ENCODE measurements around the gene ZNF821. TPM values are rescaled to one million over a fixed set of nuclear protein-coding genes. Genes with fewer than 3 reads are reported as not detected.
"Not testable (repeated sequence)": the region's sequence is repeated elsewhere in the genome, so short reads cannot be mapped to it uniquely, and the experiment has no call there.

Gene ZNF821
- total RNA-seq, 4 donors from 2014 or later: 2.5 to 8.2 (median 4.0) TPM

- Histone ChIP-seq H3K4me3 (no peak overlapping the region), H3K4me1 (peaks cover 0 to 73% (median 21%) of the 10 kb centered on the region in 3 donors), H3K27me3 (no peaks in the 10 kb centered on the region), H3K27ac (no peak overlapping the region), H3K36me3 (peaks cover 3 to 47% (median 20%) of the 10 kb centered on the region in 3 donors), H3K9me3 (peaks cover 0 to 11% (median 0%) of the 10 kb centered on the region in 3 donors)
- no peak for TF ChIP-seq POLR2A (IDR thresholded peaks at IDR 0.05)
- TF ChIP-seq CTCF (IDR thresholded peaks at IDR 0.05): no peak
- WGBS, 2 donors: 57 to 70% methylated on average over 2 of the region's 2 CpGs
- DNase-seq: no peak
- intact Hi-C loops (cut with DNase I): no loop called here
Measured at GRCh38 chr16:71914802-71915201, 30.8 kb upstream of the ZNF821 start.

GRCh38 chr16:71912534-71913275, 28.7 kb upstream of the ZNF821 start:
- Histone ChIP-seq H3K4me1 (peaks cover 0 to 77% (median 34%) of the 10 kb centered on the region in 3 donors), H3K36me3 (peaks cover 0 to 32% (median 13%) of the 10 kb centered on the region in 3 donors), H3K27ac (no peak overlapping the region), H3K4me3 (no peak overlapping the region), H3K27me3 (no peaks in the 10 kb centered on the region), H3K9me3 (no peaks in the 10 kb centered on the region)
- intact Hi-C loops (cut with DNase I): no loop called here
- DNase-seq: no peak
- WGBS, 2 donors: 76 to 80% methylated on average over 6 of the region's 6 CpGs
- TF ChIP-seq POLR2A (IDR thresholded peaks at IDR 0.05) (no peak), CTCF (IDR thresholded peaks at IDR 0.05) (no peak)

- TF ChIP-seq POLR2A (IDR thresholded peaks at IDR 0.05) (no peak), CTCF (IDR thresholded peaks at IDR 0.05) (no peak)
- Histone ChIP-seq H3K9me3 (no peaks in the 10 kb centered on the region), H3K4me1 (peaks cover 0 to 72% (median 32%) of the 10 kb centered on the region in 3 donors), H3K27ac (no peak overlapping the region), H3K36me3 (peaks cover 0 to 18% (median 6%) of the 10 kb centered on the region in 3 donors), H3K4me3 (no peak overlapping the region), H3K27me3 (no peaks in the 10 kb centered on the region)
- no peak for DNase-seq
- intact Hi-C loops (cut with DNase I): no loop called here
- 78 to 84% methylated on average over 7 of the region's 7 CpGs for WGBS, 2 donors
Measured at GRCh38 chr16:71911121-71911520, 27.1 kb upstream of the ZNF821 start.

- DNase-seq; H3K27me3 ChIP-seq; H3K9me3 ChIP-seq; H3K4me3 ChIP-seq; intact Hi-C loops (cut with DNase I); H3K27ac ChIP-seq: not testable (repeated sequence)
- WGBS, 2 donors: 66 to 81% methylated on average over 6 of the region's 6 CpGs
- H3K4me1 ChIP-seq: peaks cover 0 to 77% (median 31%) of the 10 kb centered on the region in 3 donors
- peaks cover 0 to 18% (median 0%) of the 10 kb centered on the region in 3 donors for H3K36me3 ChIP-seq
Measured at GRCh38 chr16:71905765-71906164, 21.8 kb upstream of the ZNF821 start.

- TF ChIP-seq POLR2A (IDR thresholded peaks at IDR 0.05) (no peak), CTCF (IDR thresholded peaks at IDR 0.05) (no peak)
- intact Hi-C loops (cut with DNase I): no loop called here
- Histone ChIP-seq H3K4me1 (peaks cover 0 to 76% (median 32%) of the 10 kb centered on the region in 3 donors), H3K27ac (no peak overlapping the region), H3K36me3 (peaks cover 0 to 15% (median 0%) of the 10 kb centered on the region in 3 donors), H3K9me3 (no peaks in the 10 kb centered on the region), H3K27me3 (no peaks in the 10 kb centered on the region), H3K4me3 (no peak overlapping the region)
- DNase-seq: no peak
- 84 to 95% methylated on average over 7 to 9 of the region's 9 CpGs for WGBS, 2 donors
Measured at GRCh38 chr16:71904239-71904638, 20.3 kb upstream of the ZNF821 start.

Data from esophagus squamous epithelium (tissue), 5 donors.